ENCODE data around the gene PHKG2.

The PHKG2 gene

DNA sequence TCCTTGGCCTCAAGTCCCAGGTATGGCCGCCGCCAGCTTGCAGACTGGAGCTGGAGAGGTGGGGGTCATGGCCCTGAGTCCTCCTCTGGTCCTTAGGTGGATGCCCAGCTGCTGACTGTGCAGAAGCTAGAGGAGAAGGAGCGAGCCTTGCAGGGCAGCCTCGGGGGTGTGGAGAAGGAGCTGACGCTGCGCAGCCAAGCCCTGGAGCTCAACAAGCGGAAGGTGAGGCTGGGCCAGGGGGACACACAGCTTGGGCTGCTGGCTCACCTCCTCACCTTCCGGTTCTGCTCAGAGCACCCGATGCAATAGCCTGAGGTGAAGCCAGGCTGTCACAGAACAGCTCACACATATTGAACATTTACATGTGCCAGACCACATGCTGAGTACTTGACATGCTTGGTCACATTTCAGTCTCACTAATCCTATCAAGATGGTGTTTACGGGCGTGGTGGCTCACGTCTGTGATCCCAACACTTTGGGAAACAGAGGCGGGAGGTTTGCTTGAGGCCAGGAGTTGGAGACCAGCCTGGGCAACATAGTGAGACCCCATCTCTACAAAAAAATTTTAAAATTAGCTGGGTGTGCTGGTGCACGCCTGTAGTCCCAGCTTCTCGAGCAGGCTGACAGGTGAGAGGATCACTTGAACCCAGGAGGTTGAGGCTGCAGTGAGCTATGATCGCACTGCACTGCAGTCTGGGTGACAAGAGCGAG is 21.3 kb downstream of the PHKG2 start:
- H3K27ac Mint-ChIP-seq: no peak overlapping the region
- H3K4me3 Mint-ChIP-seq: no peak overlapping the region
- H3K4me1 Mint-ChIP-seq (ENCODE audit: low read depth): peaks cover 8% of the 10 kb centered on the region
- H3K9me3 Mint-ChIP-seq: no peaks in the 10 kb centered on the region
- H3K36me3 Mint-ChIP-seq (ENCODE audit: low read depth): peaks cover 46% of the 10 kb centered on the region
- no peaks in the 10 kb centered on the region for H3K27me3 Mint-ChIP-seq (ENCODE audit: low read depth)

DNA sequence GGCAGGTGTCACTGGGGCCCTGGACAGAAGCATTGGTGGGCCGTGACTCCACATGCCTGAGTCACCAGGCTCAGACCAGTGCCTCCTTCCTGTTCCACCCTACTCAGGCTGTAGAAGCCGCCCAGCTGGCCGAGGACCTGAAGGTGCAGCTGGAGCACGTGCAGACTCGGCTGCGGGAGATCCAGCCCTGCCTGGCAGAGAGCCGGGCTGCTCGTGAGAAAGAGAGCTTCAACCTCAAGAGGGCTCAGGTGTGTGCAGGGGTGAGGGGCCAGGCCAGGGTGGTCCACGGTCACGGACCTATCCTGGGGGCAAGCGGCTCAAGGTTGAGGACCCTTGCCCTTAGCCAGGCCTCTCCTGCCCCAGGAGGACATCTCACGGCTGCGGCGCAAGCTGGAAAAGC is 23.5 kb downstream of the PHKG2 start:
- peaks cover 17% of the 10 kb centered on the region for H3K4me1 Mint-ChIP-seq (ENCODE audit: low read depth)
- peaks cover 34% of the 10 kb centered on the region for H3K36me3 Mint-ChIP-seq (ENCODE audit: low read depth)
- no peak overlapping the region for H3K27ac Mint-ChIP-seq
- H3K27me3 Mint-ChIP-seq (ENCODE audit: low read depth): no peaks in the 10 kb centered on the region
- H3K4me3 Mint-ChIP-seq: no peak overlapping the region
- H3K9me3 Mint-ChIP-seq: no peaks in the 10 kb centered on the region

- Mint-ChIP-seq H3K4me1 (ENCODE audit: low read depth) (peaks cover 27% of the 10 kb centered on the region), H3K27me3 (ENCODE audit: low read depth) (no peaks in the 10 kb centered on the region)
These were observed 25.6 kb downstream of the PHKG2 start for GRCh38 chr16:30773826-30774225.

GRCh38 chr16:30774367-30775130 is 26.3 kb downstream of the PHKG2 start:
- H3K27ac Mint-ChIP-seq: no peak overlapping the region
- H3K27me3 Mint-ChIP-seq (ENCODE audit: low read depth): no peaks in the 10 kb centered on the region
- H3K9me3 Mint-ChIP-seq: no peaks in the 10 kb centered on the region
- peaks cover 21% of the 10 kb centered on the region for H3K36me3 Mint-ChIP-seq (ENCODE audit: low read depth)
- H3K4me3 Mint-ChIP-seq: peak overlapping the region; percentile 89
- H3K4me1 Mint-ChIP-seq (ENCODE audit: low read depth): peaks cover 27% of the 10 kb centered on the region

More at GRCh38 chr16:30773826-30774225, 25.6 kb downstream of the PHKG2 start:
- H3K36me3 Mint-ChIP-seq (ENCODE audit: low read depth): peaks cover 24% of the 10 kb centered on the region
- H3K9me3 Mint-ChIP-seq: no peaks in the 10 kb centered on the region
- H3K4me3 Mint-ChIP-seq: no peak overlapping the region
- H3K27ac Mint-ChIP-seq: no peak overlapping the region

DNA sequence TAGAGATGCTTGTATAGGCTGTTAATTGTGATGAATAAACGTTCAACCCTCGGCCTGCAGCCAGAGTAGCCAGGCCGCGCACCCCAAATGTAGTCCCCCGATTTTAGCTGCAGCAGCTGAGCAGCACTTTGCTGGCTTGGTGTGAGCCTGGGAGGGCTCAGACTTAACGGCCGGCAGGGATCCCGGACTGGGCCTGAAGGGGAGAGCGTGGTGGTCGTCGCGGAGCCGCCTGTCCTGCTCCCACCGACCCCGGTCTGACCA is 26.8 kb downstream of the PHKG2 start:
- Mint-ChIP-seq H3K36me3 (ENCODE audit: low read depth) (peaks cover 21% of the 10 kb centered on the region), H3K4me1 (ENCODE audit: low read depth) (peaks cover 27% of the 10 kb centered on the region), H3K4me3 (peak overlapping the region; percentile 89), H3K9me3 (no peaks in the 10 kb centered on the region), H3K27ac (peak overlapping the region; percentile 75), H3K27me3 (ENCODE audit: low read depth) (no peaks in the 10 kb centered on the region)

- H3K36me3 Mint-ChIP-seq (ENCODE audit: low read depth): peaks cover 21% of the 10 kb centered on the region
- H3K27ac Mint-ChIP-seq: peak overlapping the region; percentile 75
- no peaks in the 10 kb centered on the region for H3K27me3 Mint-ChIP-seq (ENCODE audit: low read depth)
- H3K9me3 Mint-ChIP-seq: no peaks in the 10 kb centered on the region
- peak overlapping the region; percentile 89 for H3K4me3 Mint-ChIP-seq
- peaks cover 27% of the 10 kb centered on the region for H3K4me1 Mint-ChIP-seq (ENCODE audit: low read depth)
These were observed 27.4 kb downstream of the PHKG2 start for GRCh38 chr16:30775392-30776188.

- H3K27me3 Mint-ChIP-seq (ENCODE audit: low read depth): no peaks in the 10 kb centered on the region
- H3K4me3 Mint-ChIP-seq: peak overlapping the region; percentile 89
- no peak overlapping the region for H3K27ac Mint-ChIP-seq
- H3K4me1 Mint-ChIP-seq (ENCODE audit: low read depth): peaks cover 25% of the 10 kb centered on the region
- peaks cover 9% of the 10 kb centered on the region for H3K36me3 Mint-ChIP-seq (ENCODE audit: low read depth)
- H3K9me3 Mint-ChIP-seq: no peaks in the 10 kb centered on the region
These were observed 29.5 kb downstream of the PHKG2 start for GRCh38 chr16:30777591-30778297.

GRCh38 chr16:30778549-30779244 is 30.5 kb downstream of the PHKG2 start:
- H3K4me3 Mint-ChIP-seq: no peak overlapping the region
- H3K27ac Mint-ChIP-seq: no peak overlapping the region
- no peaks in the 10 kb centered on the region for H3K27me3 Mint-ChIP-seq (ENCODE audit: low read depth)
- H3K4me1 Mint-ChIP-seq (ENCODE audit: low read depth): peaks cover 21% of the 10 kb centered on the region
- peaks cover 2% of the 10 kb centered on the region for H3K36me3 Mint-ChIP-seq (ENCODE audit: low read depth)
- H3K9me3 Mint-ChIP-seq: no peaks in the 10 kb centered on the region

DNA sequence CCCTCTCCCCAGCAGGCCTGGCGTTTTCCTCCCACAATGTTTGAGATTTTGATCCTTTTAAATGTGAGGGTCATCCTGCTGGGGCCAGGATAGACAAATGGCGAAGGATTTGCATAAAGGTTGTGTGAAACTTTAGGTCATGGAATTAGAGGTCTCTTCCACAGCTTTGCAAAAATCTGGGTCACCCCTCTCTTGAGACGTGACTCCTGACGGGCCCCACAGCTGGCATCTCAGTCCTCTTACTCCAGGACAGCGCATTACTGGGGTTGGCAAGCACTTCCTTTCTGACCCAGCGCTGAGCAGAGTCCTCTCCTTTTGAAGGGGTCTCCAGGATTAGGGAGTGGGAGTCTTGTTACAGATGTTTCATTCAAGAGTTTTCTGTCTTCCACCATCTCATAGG is 31.4 kb downstream of the PHKG2 start:
- Mint-ChIP-seq H3K27me3 (ENCODE audit: low read depth) (peaks cover 4% of the 10 kb centered on the region), H3K36me3 (ENCODE audit: low read depth) (peaks cover 2% of the 10 kb centered on the region), H3K4me3 (no peak overlapping the region), H3K4me1 (ENCODE audit: low read depth) (peaks cover 19% of the 10 kb centered on the region), H3K27ac (no peak overlapping the region), H3K9me3 (no peaks in the 10 kb centered on the region)

DNA sequence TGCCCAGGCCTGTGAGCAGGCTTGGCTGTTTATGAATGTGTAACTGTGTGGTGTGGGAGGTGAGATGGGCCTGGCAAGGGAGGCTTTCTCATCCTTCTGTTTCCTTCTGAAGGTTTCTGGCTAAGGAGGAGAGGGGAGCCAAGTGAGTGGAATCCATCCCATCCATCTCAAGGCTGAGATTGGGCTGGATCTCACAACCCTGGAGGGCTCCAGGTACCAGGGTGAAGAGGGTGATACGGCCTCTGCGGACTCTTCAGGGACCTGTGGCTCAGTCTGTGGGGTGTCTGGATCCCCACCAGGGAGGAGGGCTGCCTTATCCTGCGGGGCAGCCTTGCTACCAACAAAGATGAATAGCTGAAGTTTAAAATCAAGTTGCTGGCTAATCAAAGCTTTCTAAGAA is 31.8 kb downstream of the PHKG2 start:
- Mint-ChIP-seq H3K36me3 (ENCODE audit: low read depth) (peaks cover 2% of the 10 kb centered on the region), H3K4me3 (no peak overlapping the region), H3K9me3 (no peaks in the 10 kb centered on the region), H3K4me1 (ENCODE audit: low read depth) (peaks cover 14% of the 10 kb centered on the region), H3K27me3 (ENCODE audit: low read depth) (peaks cover 8% of the 10 kb centered on the region), H3K27ac (no peak overlapping the region)

GRCh38 chr16:30780549-30780948 is 32.3 kb downstream of the PHKG2 start:
- Mint-ChIP-seq H3K27ac (no peak overlapping the region), H3K4me1 (ENCODE audit: low read depth) (peaks cover 10% of the 10 kb centered on the region), H3K9me3 (no peaks in the 10 kb centered on the region), H3K4me3 (no peak overlapping the region), H3K36me3 (ENCODE audit: low read depth) (peaks cover 2% of the 10 kb centered on the region), H3K27me3 (ENCODE audit: low read depth) (peaks cover 13% of the 10 kb centered on the region)

- no peaks in the 10 kb centered on the region for H3K9me3 Mint-ChIP-seq
These were observed 34.5 kb downstream of the PHKG2 start for GRCh38 chr16:30782486-30783279.

GRCh38 chr16:30783280-30784109 is 35.3 kb downstream of the PHKG2 start:
- no peaks in the 10 kb centered on the region for H3K9me3 Mint-ChIP-seq
- peaks cover 38% of the 10 kb centered on the region for H3K27me3 Mint-ChIP-seq (ENCODE audit: low read depth)
- no peak overlapping the region for H3K4me3 Mint-ChIP-seq
- peaks cover 4% of the 10 kb centered on the region for H3K4me1 Mint-ChIP-seq (ENCODE audit: low read depth)
- H3K27ac Mint-ChIP-seq: no peak overlapping the region
- H3K36me3 Mint-ChIP-seq (ENCODE audit: low read depth): no peaks in the 10 kb centered on the region

More at GRCh38 chr16:30782486-30783279, 34.5 kb downstream of the PHKG2 start:
- Mint-ChIP-seq H3K27ac (no peak overlapping the region), H3K27me3 (ENCODE audit: low read depth) (peaks cover 30% of the 10 kb centered on the region), H3K36me3 (ENCODE audit: low read depth) (no peaks in the 10 kb centered on the region), H3K4me3 (no peak overlapping the region), H3K4me1 (ENCODE audit: low read depth) (peaks cover 6% of the 10 kb centered on the region)
